Ishikawa (cell line): Measurements from ENCODE around the gene RPS6KA1.

Experiments
- CEBPB ChIP-seq: IDR thresholded peaks from 2 replicates; pipeline ENCODE4 v1.6.1; 2012
- CREB1 ChIP-seq: IDR thresholded peaks from 2 replicates; pipeline ENCODE4 v1.6.1; 2012; ENCODE audit warnings: low read depth
- EGR1 ChIP-seq: IDR thresholded peaks from 2 replicates; pipeline ENCODE4 v1.6.1; 2012
- EP300 ChIP-seq: IDR thresholded peaks from 2 replicates; pipeline ENCODE4 v1.6.1; 2012; ENCODE audit warnings: borderline replicate concordance
- FOXM1 ChIP-seq: IDR thresholded peaks from 2 replicates; pipeline ENCODE4 v1.6.1; 2012; ENCODE audit warnings: low read depth, borderline replicate concordance
- MAX ChIP-seq: IDR thresholded peaks from 2 replicates; pipeline ENCODE4 v1.6.1; 2012
- NFIC ChIP-seq: IDR thresholded peaks from 2 replicates; pipeline ENCODE4 v1.6.1; 2012
- RAD21 ChIP-seq: IDR thresholded peaks from 2 replicates; pipeline ENCODE4 v1.6.1; 2012; ENCODE audit warnings: low read depth
- REST ChIP-seq: IDR thresholded peaks from 2 replicates; pipeline ENCODE4 v1.6.1; 2012; ENCODE audit warnings: low read depth, mild to moderate bottlenecking
- TAF1 ChIP-seq: IDR thresholded peaks from 2 replicates; pipeline ENCODE4 v1.6.1; 2012; ENCODE audit warnings: low read depth, mild to moderate bottlenecking
- TCF12 ChIP-seq: IDR thresholded peaks from 2 replicates; pipeline ENCODE4 v1.6.1; 2012; ENCODE audit warnings: low read depth
- TEAD4 ChIP-seq: IDR thresholded peaks from 2 replicates; pipeline ENCODE4 v1.6.1; 2012
- USF1 ChIP-seq: IDR thresholded peaks from 2 replicates; pipeline ENCODE4 v1.6.1; 2012
- YY1 ChIP-seq: IDR thresholded peaks from 2 replicates; pipeline ENCODE4 v1.6.1; 2012; ENCODE audit warnings: low read depth
- ZBTB7A ChIP-seq: IDR thresholded peaks from 2 replicates; pipeline ENCODE4 v1.6.1; 2012; ENCODE audit warnings: low read depth

The RPS6KA1 gene

GRCh38 chr1:26535201-26535600, 5.6 kb downstream of the RPS6KA1 start:
- TF ChIP-seq CEBPB = no peak
- no peak for TF ChIP-seq TEAD4
- TF ChIP-seq USF1 = no peak
- TF ChIP-seq YY1 = no peak
- no peak for TF ChIP-seq FOXM1

- TF ChIP-seq EGR1 (no peak), RAD21 (no peak), ZBTB7A (no peak), CEBPB (no peak), NFIC (no peak)
Measured at GRCh38 chr1:26536081-26536480, 6.5 kb downstream of the RPS6KA1 start.

GRCh38 chr1:26536521-26536920, 7.0 kb downstream of the RPS6KA1 start:
- no peak for TF ChIP-seq TCF12
- no peak for TF ChIP-seq ZBTB7A
- TF ChIP-seq CEBPB = no peak
- no peak for TF ChIP-seq CREB1
- no peak for TF ChIP-seq YY1
- no peak for TF ChIP-seq RAD21
- no peak for TF ChIP-seq NFIC

GRCh38 chr1:26537951-26538352, 8.4 kb downstream of the RPS6KA1 start:
- TF ChIP-seq ZBTB7A (no peak), NFIC (no peak), TCF12 (no peak), YY1 (no peak), USF1 (no peak), RAD21 (no peak), TEAD4 (no peak), MAX (no peak), CEBPB (no peak), EGR1 (no peak), REST (no peak), FOXM1 (no peak), TAF1 (no peak), CREB1 (no peak), EP300 (no peak)

- peak; percentile 23; the same call in 1 of the 2 replicates for TF ChIP-seq NFIC
- no peak for TF ChIP-seq CEBPB
- no peak for TF ChIP-seq TAF1
- no peak for TF ChIP-seq TCF12
- TF ChIP-seq RAD21 = peak; percentile 28; the same call in 1 of the 2 replicates
- no peak for TF ChIP-seq CREB1
Measured at GRCh38 chr1:26538480-26539412, 9.2 kb downstream of the RPS6KA1 start.

GRCh38 chr1:26539722-26540121, 10.2 kb downstream of the RPS6KA1 start:
- TF ChIP-seq REST (no peak), USF1 (no peak), RAD21 (no peak), EGR1 (no peak), FOXM1 (no peak), TEAD4 (no peak), TAF1 (no peak), EP300 (no peak), TCF12 (no peak), YY1 (no peak), CEBPB (no peak), CREB1 (no peak), NFIC (no peak), MAX (no peak)
